Measurements from ENCODE around the gene THOP1. TPM values are rescaled to one million over a fixed set of nuclear protein-coding genes. Genes with fewer than 3 reads are reported as not detected.

THOP1 gene
- total and polyA plus RNA-seq, 4 donors: 23.8 to 71.9 (median 64.6) TPM

DNA sequence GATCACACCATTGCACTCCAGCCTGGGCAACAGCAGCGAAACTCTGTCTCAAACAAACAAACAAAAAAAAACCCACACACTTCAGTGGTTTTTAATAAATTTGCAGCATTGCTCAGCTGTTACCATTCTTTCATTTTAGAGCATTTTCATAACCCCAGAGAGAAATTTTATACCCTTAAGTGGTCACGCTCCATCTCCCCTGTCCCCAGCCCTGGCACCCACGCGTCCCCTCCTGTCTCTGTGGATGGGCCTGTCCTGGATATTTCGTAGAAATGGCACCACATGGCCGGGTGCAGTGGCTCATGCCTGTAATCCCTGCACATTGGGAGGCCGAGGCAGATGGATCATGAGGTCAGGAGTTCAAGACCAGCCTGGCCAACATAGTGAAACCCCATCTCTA, 7.8 kb downstream of the THOP1 start:
- no peaks in the 10 kb centered on the region for H3K9me3 ChIP-seq (ENCODE audit: control insufficient read depth in 4 of 4, insufficient read depth in 3 of 4, low read length in 3 of 4)
- no peaks in the 10 kb centered on the region for H3K27me3 ChIP-seq (ENCODE audit: control insufficient read depth in 3 of 3, insufficient read depth in 3 of 3, low read length in 2 of 3)
- peaks cover 0 to 41% (median 13%) of the 10 kb centered on the region in 4 donors for H3K36me3 ChIP-seq (ENCODE audit: control insufficient read depth in 4 of 4, insufficient read depth in 4 of 4, low read length in 4 of 4)
- H3K27ac ChIP-seq (ENCODE audit: low read depth in 1 of 2, low read length in 1 of 2): no peak overlapping the region
- DNase-seq: no peak
- TF ChIP-seq, protein P1, sequence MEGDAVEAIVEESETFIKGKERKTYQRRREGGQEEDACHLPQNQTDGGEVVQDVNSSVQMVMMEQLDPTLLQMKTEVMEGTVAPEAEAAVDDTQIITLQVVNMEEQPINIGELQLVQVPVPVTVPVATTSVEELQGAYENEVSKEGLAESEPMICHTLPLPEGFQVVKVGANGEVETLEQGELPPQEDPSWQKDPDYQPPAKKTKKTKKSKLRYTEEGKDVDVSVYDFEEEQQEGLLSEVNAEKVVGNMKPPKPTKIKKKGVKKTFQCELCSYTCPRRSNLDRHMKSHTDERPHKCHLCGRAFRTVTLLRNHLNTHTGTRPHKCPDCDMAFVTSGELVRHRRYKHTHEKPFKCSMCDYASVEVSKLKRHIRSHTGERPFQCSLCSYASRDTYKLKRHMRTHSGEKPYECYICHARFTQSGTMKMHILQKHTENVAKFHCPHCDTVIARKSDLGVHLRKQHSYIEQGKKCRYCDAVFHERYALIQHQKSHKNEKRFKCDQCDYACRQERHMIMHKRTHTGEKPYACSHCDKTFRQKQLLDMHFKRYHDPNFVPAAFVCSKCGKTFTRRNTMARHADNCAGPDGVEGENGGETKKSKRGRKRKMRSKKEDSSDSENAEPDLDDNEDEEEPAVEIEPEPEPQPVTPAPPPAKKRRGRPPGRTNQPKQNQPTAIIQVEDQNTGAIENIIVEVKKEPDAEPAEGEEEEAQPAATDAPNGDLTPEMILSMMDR (IDR thresholded peaks at IDR 0.05; ENCODE audit: control extremely low read depth, extremely low read depth): no peak
- WGBS, 2 donors: 95 to 96% methylated on average over 7 of the region's 7 CpGs
- no peaks in the 10 kb centered on the region for H3K4me1 ChIP-seq (ENCODE audit: control insufficient read depth in 5 of 5, insufficient read depth in 5 of 5, low read length in 5 of 5)
- no peak overlapping the region for H3K4me3 ChIP-seq
- H3K9ac ChIP-seq (ENCODE audit: insufficient read depth in 1 of 2, low read length in 2 of 2): no peak overlapping the region
- ATAC-seq (ENCODE audit: insufficient read depth, low FRiP score): no peak

DNA sequence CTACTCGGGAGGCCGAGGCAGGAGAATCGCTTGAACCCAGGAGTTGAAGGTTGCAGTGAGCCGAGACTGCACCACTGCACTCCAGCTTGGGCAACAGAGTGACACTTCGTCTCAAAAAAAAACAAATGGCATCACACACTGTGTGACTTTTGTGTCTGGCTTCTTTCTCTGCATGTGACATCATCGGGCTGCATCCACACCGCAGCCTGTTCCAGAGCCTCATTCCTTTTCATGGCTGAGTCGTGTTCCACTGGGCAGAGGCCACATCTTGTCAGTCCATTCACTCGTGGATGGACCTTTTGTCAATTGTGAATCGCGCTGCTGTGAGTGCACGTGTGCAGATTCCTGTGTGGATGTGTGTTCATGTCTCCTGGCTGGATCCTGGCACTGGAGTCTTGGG, 8.3 kb downstream of the THOP1 start:
- no peak for ATAC-seq (ENCODE audit: insufficient read depth, low FRiP score)
- Histone ChIP-seq H3K9me3 (ENCODE audit: control insufficient read depth in 4 of 4, insufficient read depth in 3 of 4, low read length in 3 of 4) (no peaks in the 10 kb centered on the region), H3K4me1 (ENCODE audit: control insufficient read depth in 5 of 5, insufficient read depth in 5 of 5, low read length in 5 of 5) (no peaks in the 10 kb centered on the region), H3K4me3 (no peak overlapping the region), H3K27me3 (ENCODE audit: control insufficient read depth in 3 of 3, insufficient read depth in 3 of 3, low read length in 2 of 3) (no peaks in the 10 kb centered on the region), H3K36me3 (ENCODE audit: control insufficient read depth in 4 of 4, insufficient read depth in 4 of 4, low read length in 4 of 4) (peaks cover 0 to 42% (median 14%) of the 10 kb centered on the region in 4 donors), H3K27ac (ENCODE audit: low read depth in 1 of 2, low read length in 1 of 2) (no peak overlapping the region), H3K9ac (ENCODE audit: insufficient read depth in 1 of 2, low read length in 2 of 2) (no peak overlapping the region)
- TF ChIP-seq, protein P1 (IDR thresholded peaks at IDR 0.05; ENCODE audit: control extremely low read depth, extremely low read depth): no peak
- WGBS, 2 donors: 97% methylated on average over 12 of the region's 12 CpGs
- no peak for DNase-seq

DNA sequence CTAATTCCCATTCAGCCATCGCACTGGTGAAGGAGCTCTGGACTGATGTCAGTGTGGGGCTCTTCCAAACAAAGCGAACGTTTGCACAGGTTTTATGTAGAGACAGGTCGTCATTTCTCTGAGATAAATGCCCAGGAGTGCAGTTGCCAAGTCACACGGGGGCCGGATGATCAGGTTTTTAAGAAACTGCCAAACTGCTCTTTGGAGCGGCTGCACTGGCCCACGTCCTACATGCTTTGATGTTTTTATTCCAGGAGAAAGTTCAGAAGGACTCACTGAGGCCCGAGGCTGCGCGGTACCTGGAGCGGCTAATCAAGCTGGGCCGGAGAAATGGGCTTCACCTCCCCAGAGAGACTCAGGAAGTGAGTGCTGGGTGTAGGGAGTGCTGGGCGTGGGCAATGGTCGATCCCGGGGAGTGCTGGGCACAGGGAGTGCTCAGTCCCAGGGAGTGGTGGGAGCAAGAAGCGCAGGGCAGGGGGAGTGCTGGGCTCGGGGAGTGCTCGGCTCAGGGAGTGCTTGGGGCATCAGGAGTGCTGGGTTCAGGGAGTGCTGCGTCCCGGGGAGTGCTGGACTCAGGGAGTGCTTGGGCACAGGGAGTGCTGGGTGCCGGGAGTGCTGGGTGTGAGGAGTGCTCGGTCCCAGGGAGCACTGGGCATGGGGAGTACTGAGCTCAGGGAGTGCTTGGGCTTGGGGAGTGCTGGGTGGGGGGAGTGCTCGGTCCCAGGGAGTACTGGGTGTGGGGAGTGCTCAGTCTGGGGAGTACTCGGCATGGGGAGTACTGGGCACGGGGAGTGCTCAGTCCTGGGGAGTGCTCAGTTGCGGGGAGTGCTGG, 10.7 kb downstream of the THOP1 start:
- ATAC-seq (ENCODE audit: insufficient read depth, low FRiP score) (no peak), DNase-seq (no peak)
- 93 to 97% methylated on average over 27 of the region's 27 CpGs for WGBS, 2 donors
- no peaks in the 10 kb centered on the region for H3K4me1 ChIP-seq (ENCODE audit: control insufficient read depth in 5 of 5, insufficient read depth in 5 of 5, low read length in 5 of 5)
- peaks cover 0 to 49% (median 17%) of the 10 kb centered on the region in 4 donors for H3K36me3 ChIP-seq (ENCODE audit: control insufficient read depth in 4 of 4, insufficient read depth in 4 of 4, low read length in 4 of 4)
- no peaks in the 10 kb centered on the region for H3K27me3 ChIP-seq (ENCODE audit: control insufficient read depth in 3 of 3, insufficient read depth in 3 of 3, low read length in 2 of 3)
- no peak overlapping the region for H3K27ac ChIP-seq (ENCODE audit: low read depth in 1 of 2, low read length in 1 of 2)
- H3K9ac ChIP-seq (ENCODE audit: insufficient read depth in 1 of 2, low read length in 2 of 2): no peak overlapping the region
- no peak overlapping the region for H3K4me3 ChIP-seq
- no peaks in the 10 kb centered on the region for H3K9me3 ChIP-seq (ENCODE audit: control insufficient read depth in 4 of 4, insufficient read depth in 3 of 4, low read length in 3 of 4)
- TF ChIP-seq, protein P1 (IDR thresholded peaks at IDR 0.05; ENCODE audit: control extremely low read depth, extremely low read depth): no peak

Data from lung (tissue), 12 donors.